ENCODE results near the gene CKM. TPM values are rescaled to one million over a fixed set of nuclear protein-coding genes. Genes with fewer than 3 reads are reported as not detected.

CKM gene
- total and polyA plus RNA-seq, 10 of the 15 experiments (the other 5 are each of a cell fraction or from before 2014, with no cell fraction given) = 0.08 to 0.14 (median 0.13) TPM; not detected in 5

- TF ChIP-seq BCLAF1 (IDR thresholded peaks at IDR 0.05) (no peak), ZSCAN29 (IDR thresholded peaks at IDR 0.05) (no peak)
Observed at GRCh38 chr19:45278087-45278486, 44.6 kb downstream of the CKM start (continued).

- Histone ChIP-seq H3K9ac (ENCODE audit: control insufficient read depth, insufficient read depth, low read length) (no peak overlapping the region), H3K27me3 (replicated peaks in 1 of 2; ENCODE audit: control insufficient read depth in 2 of 2, insufficient read depth in 2 of 2, low read length in 1 of 2) (no peaks in the 10 kb centered on the region), H3K4me1 (ENCODE audit: control insufficient read depth, insufficient read depth, low read length) (no peaks in the 10 kb centered on the region), H2AFZ (ENCODE audit: control insufficient read depth, low read depth, low read length) (no peak overlapping the region), H4K20me1 (ENCODE audit: control insufficient read depth, insufficient read depth) (no peaks in the 10 kb centered on the region), H3K36me3 (ENCODE audit: control insufficient read depth in 2 of 2, insufficient read depth in 2 of 2, low read length in 1 of 2) (peaks cover 0 to 4% of the 10 kb centered on the region in 2 experiments; a peak in 3 of 4 replicates), H3K4me2 (ENCODE audit: control insufficient read depth, insufficient read depth) (no peak overlapping the region), H3K79me2 (ENCODE audit: control insufficient read depth, insufficient read depth, low read length) (no peaks in the 10 kb centered on the region), H3K4me3 (no peak overlapping the region), H3K27ac (ENCODE audit: control insufficient read depth, insufficient read depth) (no peak overlapping the region), H3K9me3 (replicated peaks; ENCODE audit: control insufficient read depth, insufficient read depth, low read length) (no peaks in the 10 kb centered on the region)
- no TSS peak for BruUV-seq (replicated peaks)
- ChIA-PET RAD21 (ENCODE audit: unreplicated experiment) (no interaction called here), POLR2A (no interaction called here), CTCF (no interaction called here), SMC1A (ENCODE audit: uncharacterized antibody, unreplicated experiment) (no interaction called here)
- intact Hi-C loops (cut with micrococcal nuclease; ENCODE audit: unreplicated experiment) = no loop called here
- in situ Hi-C loops (cut with MboI) = no loop called here
- 92% methylated on average over 5 of the region's 7 CpGs for WGBS (ENCODE audit: insufficient coverage, insufficient replicate concordance, low lambda C conversion rate, missing lambda C conversion rate)
- no peak for FAIRE-seq
- no peak for ATAC-seq
- DNase-seq (ENCODE audit: low read depth, low spot score) = no peak
- no peak for TF ChIP-seq IRF3 (IDR thresholded peaks at IDR 0.05)
- no peak for TF ChIP-seq SKIL (IDR thresholded peaks at IDR 0.05; ENCODE audit: low read depth, poor library complexity, severe bottlenecking)
- no peak for TF ChIP-seq SMAD1 (IDR thresholded peaks at IDR 0.05; ENCODE audit: low read depth, partially characterized antibody)
- no peak for TF ChIP-seq PBX3 (IDR thresholded peaks at IDR 0.05; ENCODE audit: insufficient replicate concordance, low read depth, low read length)
- TF ChIP-seq TCF12 (IDR thresholded peaks at IDR 0.05; ENCODE audit: low read depth, low read length) = no peak
- TF ChIP-seq ZBTB4 (CRISPR knock-in tag; IDR thresholded peaks at IDR 0.05) = no peak
- TF ChIP-seq USF2 (IDR thresholded peaks at IDR 0.05; ENCODE audit: borderline replicate concordance, low read depth, low read length) = no peak
Observed at GRCh38 chr19:45276284-45276687, 46.4 kb downstream of the CKM start.
